ENCODE results near the gene VAMP8.
"Not testable (repeated sequence)": the region's sequence is repeated elsewhere in the genome, so short reads cannot be mapped to it uniquely, and the experiment has no call there.

VAMP8 gene

GRCh38 chr2:85560403-85560726 is 17.0 kb upstream of the VAMP8 start:
- not testable (repeated sequence) for H3K27me3 ChIP-seq (replicated peaks in 2 of 5; ENCODE audit: control insufficient read depth in 4 of 5, insufficient read depth in 5 of 5, low read length in 4 of 5); DNase-seq; H3K9me3 ChIP-seq (ENCODE audit: control extremely low read depth in 1 of 5, control insufficient read depth in 4 of 5, insufficient read depth in 2 of 5, low read depth in 1 of 5, low read length in 4 of 5)
- ChIA-PET CTCF (interaction anchor here (0.9 to 7.0 kb wide), 15 partner anchors 9 to 171 kb away, joined by 3 to 34 read pairs (median 4); partner anchors contain the start of genes C2orf68 and VAMP8), POLR2A (interaction anchor here (0.7 to 1.9 kb wide), 2 partner anchors 11 to 28 kb away, joined by 5 to 7 read pairs; no protein-coding TSS in a partner anchor)
- peaks cover 6 to 25% (median 14%) of the 10 kb centered on the region in 4 experiments for H3K4me1 ChIP-seq (ENCODE audit: control extremely low read depth in 1 of 4, control insufficient read depth in 4 of 4, insufficient read depth in 4 of 4, low read length in 3 of 4)
- H3K4me3 ChIP-seq (ENCODE audit: control insufficient read depth in 1 of 7, extremely low read depth in 1 of 7, insufficient read depth in 4 of 7, low read depth in 2 of 7, low read length in 6 of 7), result peak overlapping the region in 6 of 7 experiments; percentile 89 to 97 (median 93)
- H3K36me3 ChIP-seq (ENCODE audit: control insufficient read depth in 4 of 4, insufficient read depth in 4 of 4, low read length in 3 of 4), result peaks cover 12 to 31% (median 15%) of the 10 kb centered on the region in 4 experiments
- H3K27ac ChIP-seq (ENCODE audit: insufficient read depth in 1 of 2, low read depth in 1 of 2, low read length in 2 of 2, poor library complexity in 1 of 2, severe bottlenecking in 2 of 2), result peak overlapping the region in 1 of 2 experiments; percentile 93
- WGBS (ENCODE audit: insufficient coverage), result 93% methylated on average over 11 of the region's 12 CpGs

- peaks cover 6 to 25% (median 14%) of the 10 kb centered on the region in 4 experiments for H3K4me1 ChIP-seq (ENCODE audit: control extremely low read depth in 1 of 4, control insufficient read depth in 4 of 4, insufficient read depth in 4 of 4, low read length in 3 of 4)
- H3K27ac ChIP-seq (ENCODE audit: insufficient read depth in 1 of 2, low read depth in 1 of 2, low read length in 2 of 2, poor library complexity in 1 of 2, severe bottlenecking in 2 of 2), result peak overlapping the region in 1 of 2 experiments; percentile 93
- no peaks in the 10 kb centered on the region for H3K27me3 ChIP-seq (replicated peaks in 2 of 5; ENCODE audit: control insufficient read depth in 4 of 5, insufficient read depth in 5 of 5, low read length in 4 of 5)
- peaks cover 9 to 29% (median 14%) of the 10 kb centered on the region in 4 experiments for H3K36me3 ChIP-seq (ENCODE audit: control insufficient read depth in 4 of 4, insufficient read depth in 4 of 4, low read length in 3 of 4)
- no peaks in the 10 kb centered on the region for H3K9me3 ChIP-seq (ENCODE audit: control extremely low read depth in 1 of 5, control insufficient read depth in 4 of 5, insufficient read depth in 2 of 5, low read depth in 1 of 5, low read length in 4 of 5)
- H3K4me3 ChIP-seq (ENCODE audit: control insufficient read depth in 1 of 7, extremely low read depth in 1 of 7, insufficient read depth in 4 of 7, low read depth in 2 of 7, low read length in 6 of 7), result peak overlapping the region; percentile 26 to 97 (median 91)
- 9% methylated on average over 12 of the region's 14 CpGs for WGBS (ENCODE audit: insufficient coverage)
- no peak for DNase-seq
- POLR2A ChIA-PET, result interaction anchor here (0.7 to 3.1 kb wide), 7 partner anchors 9 to 54 kb away, joined by 3 to 14 read pairs (median 6); partner anchors contain the start of gene RNF181
- CTCF ChIA-PET, result interaction anchor here (0.9 to 7.0 kb wide), 15 partner anchors 9 to 172 kb away, joined by 3 to 34 read pairs (median 4); partner anchors contain the start of genes C2orf68 and VAMP8
Observed at GRCh38 chr2:85560812-85561279, 16.5 kb upstream of the VAMP8 start.

- Histone ChIP-seq H3K36me3 (ENCODE audit: control insufficient read depth in 4 of 4, insufficient read depth in 4 of 4, low read length in 3 of 4) (peaks cover 4 to 22% (median 12%) of the 10 kb centered on the region in 4 experiments), H3K27ac (ENCODE audit: insufficient read depth in 1 of 2, low read depth in 1 of 2, low read length in 2 of 2, poor library complexity in 1 of 2, severe bottlenecking in 2 of 2) (peak within 1 kb of the TSS; percentile 86 to 93), H3K9me3 (ENCODE audit: control extremely low read depth in 1 of 5, control insufficient read depth in 4 of 5, insufficient read depth in 2 of 5, low read depth in 1 of 5, low read length in 4 of 5) (no peaks in the 10 kb centered on the region), H3K27me3 (replicated peaks in 2 of 5; ENCODE audit: control insufficient read depth in 4 of 5, insufficient read depth in 5 of 5, low read length in 4 of 5) (no peaks in the 10 kb centered on the region), H3K4me3 (ENCODE audit: control insufficient read depth in 1 of 7, extremely low read depth in 1 of 7, insufficient read depth in 4 of 7, low read depth in 2 of 7, low read length in 6 of 7) (peak within 1 kb of the TSS; percentile 89 to 97 (median 91)), H3K4me1 (ENCODE audit: control extremely low read depth in 1 of 4, control insufficient read depth in 4 of 4, insufficient read depth in 4 of 4, low read length in 3 of 4) (peaks cover 6 to 25% (median 14%) of the 10 kb centered on the region in 4 experiments)
- ChIA-PET CTCF (interaction anchor here (0.9 to 7.0 kb wide), 12 partner anchors 10 to 173 kb away, joined by 3 to 34 read pairs (median 4); partner anchors contain the start of gene C2orf68), POLR2A (interaction anchor here (0.6 to 3.1 kb wide), 11 partner anchors 9 to 675 kb away, joined by 3 to 14 read pairs (median 5); partner anchors contain the start of genes MAT2A and RNF181)
- DNase-seq, result peak; percentile 96 to 98 (median 98)
- WGBS (ENCODE audit: insufficient coverage), result 6% methylated on average over 46 of the region's 64 CpGs
Observed at GRCh38 chr2:85561280-85562212, 15.8 kb upstream of the VAMP8 start, which contains the start of gene GGCX. Gene GGCX (minus strand): TSS chr2:85561493. CDS start chr2:85561428, 65 bp downstream.

GRCh38 chr2:85564144-85564563 is 13.2 kb upstream of the VAMP8 start:
- Histone ChIP-seq H3K4me1 (ENCODE audit: control extremely low read depth in 1 of 4, control insufficient read depth in 4 of 4, insufficient read depth in 4 of 4, low read length in 3 of 4) (peaks cover 6 to 25% (median 14%) of the 10 kb centered on the region in 4 experiments), H3K9me3 (ENCODE audit: control extremely low read depth in 1 of 5, control insufficient read depth in 4 of 5, insufficient read depth in 2 of 5, low read depth in 1 of 5, low read length in 4 of 5) (no peaks in the 10 kb centered on the region), H3K27me3 (replicated peaks in 2 of 5; ENCODE audit: control insufficient read depth in 4 of 5, insufficient read depth in 5 of 5, low read length in 4 of 5) (no peaks in the 10 kb centered on the region), H3K4me3 (ENCODE audit: control insufficient read depth in 1 of 7, extremely low read depth in 1 of 7, insufficient read depth in 4 of 7, low read depth in 2 of 7, low read length in 6 of 7) (no peak overlapping the region), H3K27ac (ENCODE audit: insufficient read depth in 1 of 2, low read depth in 1 of 2, low read length in 2 of 2, poor library complexity in 1 of 2, severe bottlenecking in 2 of 2) (no peak overlapping the region), H3K36me3 (ENCODE audit: control insufficient read depth in 4 of 4, insufficient read depth in 4 of 4, low read length in 3 of 4) (no peaks in the 10 kb centered on the region)
- WGBS (ENCODE audit: insufficient coverage), result 100% methylated on average over 5 of the region's 5 CpGs
- ChIA-PET POLR2A (interaction anchor here (3.1 kb wide), 1 partner anchor 31 kb away, joined by 14 read pairs; the partner anchor contains the start of gene RNF181), CTCF (interaction anchor here (0.6 to 7.0 kb wide), 4 partner anchors 9 to 27 kb away, joined by 3 to 34 read pairs (median 3); no protein-coding TSS in a partner anchor)
- DNase-seq, result peak in 2 of 3 donors; percentile 56 to 64

- DNase-seq, result no peak
- Histone ChIP-seq H3K27ac (ENCODE audit: insufficient read depth in 1 of 2, low read depth in 1 of 2, low read length in 2 of 2, poor library complexity in 1 of 2, severe bottlenecking in 2 of 2) (no peak overlapping the region), H3K4me1 (ENCODE audit: control extremely low read depth in 1 of 4, control insufficient read depth in 4 of 4, insufficient read depth in 4 of 4, low read length in 3 of 4) (peaks cover 0 to 13% (median 6%) of the 10 kb centered on the region in 4 experiments), H3K9me3 (ENCODE audit: control extremely low read depth in 1 of 5, control insufficient read depth in 4 of 5, insufficient read depth in 2 of 5, low read depth in 1 of 5, low read length in 4 of 5) (no peaks in the 10 kb centered on the region), H3K36me3 (ENCODE audit: control insufficient read depth in 4 of 4, insufficient read depth in 4 of 4, low read length in 3 of 4) (no peaks in the 10 kb centered on the region), H3K27me3 (replicated peaks in 2 of 5; ENCODE audit: control insufficient read depth in 4 of 5, insufficient read depth in 5 of 5, low read length in 4 of 5) (no peaks in the 10 kb centered on the region), H3K4me3 (ENCODE audit: control insufficient read depth in 1 of 7, extremely low read depth in 1 of 7, insufficient read depth in 4 of 7, low read depth in 2 of 7, low read length in 6 of 7) (no peak overlapping the region)
- ChIA-PET POLR2A (no interaction called here), CTCF (interaction anchor here (2.2 kb wide), 1 partner anchor 11 kb away, joined by 10 read pairs; the partner anchor contains the start of gene VAMP8)
- WGBS (ENCODE audit: insufficient coverage), result 100% methylated on average over 1 of the region's 4 CpGs
Observed at GRCh38 chr2:85566265-85566664, 11.1 kb upstream of the VAMP8 start.

- no peaks in the 10 kb centered on the region for H3K9me3 ChIP-seq (ENCODE audit: control extremely low read depth in 1 of 5, control insufficient read depth in 4 of 5, insufficient read depth in 2 of 5, low read depth in 1 of 5, low read length in 4 of 5)
- H3K36me3 ChIP-seq (ENCODE audit: control insufficient read depth in 4 of 4, insufficient read depth in 4 of 4, low read length in 3 of 4), result peaks cover 0 to 11% (median 3%) of the 10 kb centered on the region in 4 experiments
- DNase-seq, result no peak
- ChIA-PET POLR2A (no interaction called here), CTCF (interaction anchor here (0.7 to 1.2 kb wide), 3 partner anchors 12 to 28 kb away, joined by 3 to 5 read pairs (median 5); no protein-coding TSS in a partner anchor)
- H3K4me1 ChIP-seq (ENCODE audit: control extremely low read depth in 1 of 4, control insufficient read depth in 4 of 4, insufficient read depth in 4 of 4, low read length in 3 of 4), result peaks cover 12 to 44% (median 39%) of the 10 kb centered on the region in 4 experiments
- 100% methylated on average over 7 of the region's 8 CpGs for WGBS (ENCODE audit: insufficient coverage)
- no peak overlapping the region for H3K4me3 ChIP-seq (ENCODE audit: control insufficient read depth in 1 of 7, extremely low read depth in 1 of 7, insufficient read depth in 4 of 7, low read depth in 2 of 7, low read length in 6 of 7)
- no peak overlapping the region for H3K27ac ChIP-seq (ENCODE audit: insufficient read depth in 1 of 2, low read depth in 1 of 2, low read length in 2 of 2, poor library complexity in 1 of 2, severe bottlenecking in 2 of 2)
- no peaks in the 10 kb centered on the region for H3K27me3 ChIP-seq (replicated peaks in 2 of 5; ENCODE audit: control insufficient read depth in 4 of 5, insufficient read depth in 5 of 5, low read length in 4 of 5)
Observed at GRCh38 chr2:85575739-85576138, 1.6 kb upstream of the VAMP8 start.
